ENCODE measurements around the gene MMD2.

Gene MMD2

GRCh38 chr7:4878336-4879335 is 80.4 kb downstream of the MMD2 start:
- no peak overlapping the region for H3K27ac ChIP-seq (ENCODE audit: low read depth, low read length)
- no peaks in the 10 kb centered on the region for H3K9me2 ChIP-seq (replicated peaks; ENCODE audit: insufficient read depth, low read length)
- no peaks in the 10 kb centered on the region for H3K9me3 ChIP-seq (ENCODE audit: insufficient read depth, low read length)
- H2AFZ ChIP-seq (ENCODE audit: low read depth, low read length, severe bottlenecking), result no peak overlapping the region
- TF ChIP-seq CTCF (IDR thresholded peaks at IDR 0.05; ENCODE audit: insufficient read depth, low read length, poor library complexity, severe bottlenecking) (no peak), EZH2phosphoT487 (conservative IDR thresholded peaks at IDR 0.05; ENCODE audit: low read length) (no peak)
- H3K4me2 ChIP-seq (ENCODE audit: low read depth, low read length, poor library complexity, severe bottlenecking), result no peak overlapping the region
- H3K79me2 ChIP-seq (ENCODE audit: insufficient read depth, low read length), result no peaks in the 10 kb centered on the region
- H3K4me3 ChIP-seq (ENCODE audit: insufficient read depth, low read length, poor library complexity, severe bottlenecking), result no peak overlapping the region
- no peaks in the 10 kb centered on the region for H3K36me3 ChIP-seq (ENCODE audit: low read length)
- no peaks in the 10 kb centered on the region for H4K20me1 ChIP-seq (ENCODE audit: low read depth, low read length)
- H3K27me3 ChIP-seq (ENCODE audit: low read length), result no peaks in the 10 kb centered on the region
- no peak overlapping the region for H3K9ac ChIP-seq (ENCODE audit: low read length)
- no peaks in the 10 kb centered on the region for H3F3A ChIP-seq (ENCODE audit: insufficient read depth)

GRCh38 chr7:4876586-4876985 is 82.4 kb downstream of the MMD2 start:
- no peaks in the 10 kb centered on the region for H3F3A ChIP-seq (ENCODE audit: insufficient read depth)
- H3K4me2 ChIP-seq (ENCODE audit: low read depth, low read length, poor library complexity, severe bottlenecking), result no peak overlapping the region
- no peak overlapping the region for H3K9ac ChIP-seq (ENCODE audit: low read length)
- H3K27ac ChIP-seq (ENCODE audit: low read depth, low read length), result no peak overlapping the region
- H3K9me3 ChIP-seq (ENCODE audit: insufficient read depth, low read length), result no peaks in the 10 kb centered on the region
- no peaks in the 10 kb centered on the region for H3K79me2 ChIP-seq (ENCODE audit: insufficient read depth, low read length)
- no peak overlapping the region for H2AFZ ChIP-seq (ENCODE audit: low read depth, low read length, severe bottlenecking)
- no peaks in the 10 kb centered on the region for H3K9me2 ChIP-seq (replicated peaks; ENCODE audit: insufficient read depth, low read length)
- no peak overlapping the region for H3K4me3 ChIP-seq (ENCODE audit: insufficient read depth, low read length, poor library complexity, severe bottlenecking)
- TF ChIP-seq CTCF (IDR thresholded peaks at IDR 0.05; ENCODE audit: insufficient read depth, low read length, poor library complexity, severe bottlenecking) (no peak), EZH2phosphoT487 (conservative IDR thresholded peaks at IDR 0.05; ENCODE audit: low read length) (no peak)
- H3K27me3 ChIP-seq (ENCODE audit: low read length), result no peaks in the 10 kb centered on the region
- no peaks in the 10 kb centered on the region for H3K36me3 ChIP-seq (ENCODE audit: low read length)
- H4K20me1 ChIP-seq (ENCODE audit: low read depth, low read length), result no peaks in the 10 kb centered on the region

- Histone ChIP-seq H3F3A (ENCODE audit: insufficient read depth) (no peaks in the 10 kb centered on the region), H3K9ac (ENCODE audit: low read length) (no peak overlapping the region), H3K9me3 (ENCODE audit: insufficient read depth, low read length) (no peaks in the 10 kb centered on the region), H3K36me3 (ENCODE audit: low read length) (no peaks in the 10 kb centered on the region), H3K27ac (ENCODE audit: low read depth, low read length) (no peak overlapping the region), H3K4me2 (ENCODE audit: low read depth, low read length, poor library complexity, severe bottlenecking) (no peak overlapping the region), H4K20me1 (ENCODE audit: low read depth, low read length) (no peaks in the 10 kb centered on the region), H3K27me3 (ENCODE audit: low read length) (no peaks in the 10 kb centered on the region), H3K9me2 (replicated peaks; ENCODE audit: insufficient read depth, low read length) (no peaks in the 10 kb centered on the region), H3K79me2 (ENCODE audit: insufficient read depth, low read length) (no peaks in the 10 kb centered on the region), H3K4me3 (ENCODE audit: insufficient read depth, low read length, poor library complexity, severe bottlenecking) (no peak overlapping the region), H2AFZ (ENCODE audit: low read depth, low read length, severe bottlenecking) (no peak overlapping the region)
- TF ChIP-seq CTCF (IDR thresholded peaks at IDR 0.05; ENCODE audit: insufficient read depth, low read length, poor library complexity, severe bottlenecking) (no peak), EZH2phosphoT487 (conservative IDR thresholded peaks at IDR 0.05; ENCODE audit: low read length) (no peak)
These were observed 83.6 kb downstream of the MMD2 start for GRCh38 chr7:4875391-4875790.
